Nephron (organoid): ENCODE data around the gene TLN1.
A peak's percentile ranks its signal among the peaks of the same experiment; 100 is the strongest.

Experiments used
- H3K27ac Mint-ChIP-seq, 3 experiments: 2 replicates each; pipeline ENCODE4 v1.8.0; 2020; ENCODE audit warnings: mixed read lengths in 3 of 3, mild to moderate bottlenecking in 2 of 3, moderate library complexity in 1 of 3
- H3K27me3 Mint-ChIP-seq: 2 replicates; pipeline ENCODE4 v1.8.0; 2021; ENCODE audit warnings: low read depth, mild to moderate bottlenecking, moderate library complexity, mixed read lengths
- H3K36me3 Mint-ChIP-seq: 2 replicates; pipeline ENCODE4 v1.8.0; 2020; ENCODE audit warnings: low read depth, mixed read lengths
- H3K4me1 Mint-ChIP-seq: 2 replicates; pipeline ENCODE4 v1.8.0; 2020; ENCODE audit warnings: mixed read lengths
- H3K4me3 Mint-ChIP-seq, 3 experiments: 2 replicates each; pipeline ENCODE4 v1.8.0; 2020; ENCODE audit warnings: mild to moderate bottlenecking in 3 of 3, mixed read lengths in 3 of 3, moderate library complexity in 2 of 3
- H3K9me3 Mint-ChIP-seq: 2 replicates; pipeline ENCODE4 v1.8.0; 2020; ENCODE audit warnings: mixed read lengths
- TF ChIP-seq, protein P1 (sequence below), 3 experiments: fragments of 200-600 bp; sonication (generic); IDR thresholded peaks; one replicate each; pipeline ENCODE4 v1.5.0; 2021; ENCODE audit warnings: antibody characterized with exemption in 3 of 3; ENCODE audit not compliant: unreplicated experiment in 3 of 3

Gene TLN1

DNA sequence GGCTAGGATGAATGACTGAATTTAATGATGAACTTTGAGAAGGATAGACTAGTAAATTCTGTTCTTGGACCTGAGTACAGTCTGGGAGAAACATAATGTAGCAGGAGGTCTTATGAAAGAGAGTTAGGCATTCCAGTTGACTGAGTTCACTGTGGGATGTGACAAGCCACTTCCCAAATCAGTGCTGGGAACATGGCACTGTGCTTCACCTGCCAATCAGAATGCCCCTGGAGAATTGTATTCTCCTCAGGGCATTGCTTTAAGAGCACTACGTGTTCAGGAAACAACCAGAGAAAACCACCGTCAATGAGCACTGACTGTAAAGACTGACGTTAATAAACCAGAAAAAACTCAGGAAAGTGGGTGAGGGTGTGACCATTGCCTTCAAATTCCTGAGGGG lies 72.7 kb downstream of the TLN1 start:
- Mint-ChIP-seq H3K27me3 (peaks cover 5% of the 10 kb centered on the region), H3K4me3 (peak overlapping the region; percentile 78 to 88 (median 84)), H3K9me3 (no peaks in the 10 kb centered on the region), H3K27ac (peak overlapping the region; percentile 99), H3K4me1 (peaks cover 60% of the 10 kb centered on the region), H3K36me3 (peaks cover 28% of the 10 kb centered on the region)
- TF ChIP-seq, protein P1, sequence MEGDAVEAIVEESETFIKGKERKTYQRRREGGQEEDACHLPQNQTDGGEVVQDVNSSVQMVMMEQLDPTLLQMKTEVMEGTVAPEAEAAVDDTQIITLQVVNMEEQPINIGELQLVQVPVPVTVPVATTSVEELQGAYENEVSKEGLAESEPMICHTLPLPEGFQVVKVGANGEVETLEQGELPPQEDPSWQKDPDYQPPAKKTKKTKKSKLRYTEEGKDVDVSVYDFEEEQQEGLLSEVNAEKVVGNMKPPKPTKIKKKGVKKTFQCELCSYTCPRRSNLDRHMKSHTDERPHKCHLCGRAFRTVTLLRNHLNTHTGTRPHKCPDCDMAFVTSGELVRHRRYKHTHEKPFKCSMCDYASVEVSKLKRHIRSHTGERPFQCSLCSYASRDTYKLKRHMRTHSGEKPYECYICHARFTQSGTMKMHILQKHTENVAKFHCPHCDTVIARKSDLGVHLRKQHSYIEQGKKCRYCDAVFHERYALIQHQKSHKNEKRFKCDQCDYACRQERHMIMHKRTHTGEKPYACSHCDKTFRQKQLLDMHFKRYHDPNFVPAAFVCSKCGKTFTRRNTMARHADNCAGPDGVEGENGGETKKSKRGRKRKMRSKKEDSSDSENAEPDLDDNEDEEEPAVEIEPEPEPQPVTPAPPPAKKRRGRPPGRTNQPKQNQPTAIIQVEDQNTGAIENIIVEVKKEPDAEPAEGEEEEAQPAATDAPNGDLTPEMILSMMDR (IDR thresholded peaks at IDR 0.05; ENCODE audit: unreplicated experiment in 3 of 3): no peak

DNA sequence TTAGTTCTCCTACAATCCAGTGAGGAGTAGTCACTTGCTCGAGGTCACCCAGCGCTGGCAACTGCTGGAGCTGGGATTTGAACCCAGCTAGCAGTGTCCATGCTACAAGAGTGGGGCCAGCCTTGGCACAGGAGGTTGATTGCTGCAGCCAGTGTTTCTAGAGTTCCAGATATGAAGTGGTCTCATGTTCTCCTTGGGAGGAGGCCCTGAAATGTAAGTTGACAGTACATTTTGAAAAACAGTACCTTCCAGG lies 73.1 kb downstream of the TLN1 start:
- Mint-ChIP-seq H3K4me3 (peak overlapping the region; percentile 78 to 88 (median 84)), H3K27me3 (peaks cover 5% of the 10 kb centered on the region), H3K36me3 (peaks cover 28% of the 10 kb centered on the region), H3K4me1 (peaks cover 55% of the 10 kb centered on the region), H3K27ac (peak overlapping the region; percentile 99), H3K9me3 (no peaks in the 10 kb centered on the region)
- TF ChIP-seq, protein P1 (IDR thresholded peaks at IDR 0.05; ENCODE audit: unreplicated experiment in 3 of 3): no peak

DNA sequence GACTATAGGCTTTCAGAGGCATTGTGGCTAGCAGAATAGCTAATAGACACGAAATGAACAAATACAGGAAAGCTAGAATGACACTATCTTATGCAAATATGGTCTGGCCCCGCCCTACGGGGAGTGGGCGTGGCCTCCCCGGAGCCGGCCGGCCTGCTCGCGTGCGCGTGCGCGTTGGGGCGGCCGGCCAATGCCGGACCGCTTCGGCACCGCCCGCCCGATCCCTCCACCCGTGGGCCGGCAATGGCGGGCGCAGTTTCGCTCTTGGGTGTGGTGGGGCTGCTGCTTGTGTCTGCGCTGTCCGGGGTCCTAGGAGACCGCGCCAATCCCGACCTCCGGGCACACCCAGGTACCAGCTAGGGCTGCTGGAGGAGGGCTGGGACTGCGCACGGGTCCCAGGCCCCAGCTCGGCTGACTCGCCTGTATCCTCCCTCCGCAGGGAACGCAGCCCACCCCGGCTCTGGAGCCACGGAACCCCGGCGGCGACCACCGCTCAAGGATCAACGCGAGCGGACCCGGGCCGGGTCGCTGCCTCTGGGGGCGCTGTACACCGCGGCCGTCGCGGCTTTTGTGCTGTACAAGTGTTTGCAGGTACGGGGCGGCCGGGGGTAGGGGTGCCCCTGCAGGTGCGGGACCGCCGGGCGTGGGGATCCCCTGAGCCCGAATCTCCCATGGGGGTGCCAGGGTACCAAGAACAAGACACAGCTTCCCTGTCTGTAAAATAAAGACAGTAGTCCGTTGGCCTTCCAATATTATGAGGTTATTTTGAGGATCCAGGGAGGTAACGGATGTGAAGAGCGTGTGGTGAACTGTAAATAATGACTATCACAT lies 73.6 kb downstream of the TLN1 start, which contains the start of gene CCDC107:
TSS of gene CCDC107 (plus strand) at position 156 of the 831 bp plus-strand sequence. CDS start at position 244, 88 bp downstream.
- Mint-ChIP-seq H3K27me3 (peaks cover 5% of the 10 kb centered on the region), H3K9me3 (no peaks in the 10 kb centered on the region), H3K4me1 (peaks cover 50% of the 10 kb centered on the region), H3K27ac (peak within 1 kb of the TSS; percentile 99), H3K36me3 (peaks cover 28% of the 10 kb centered on the region), H3K4me3 (peak within 1 kb of the TSS; percentile 78 to 88 (median 84))
- TF ChIP-seq, protein P1 (IDR thresholded peaks at IDR 0.05; ENCODE audit: unreplicated experiment in 3 of 3): peak; percentile 75 to 86 (median 77)

DNA sequence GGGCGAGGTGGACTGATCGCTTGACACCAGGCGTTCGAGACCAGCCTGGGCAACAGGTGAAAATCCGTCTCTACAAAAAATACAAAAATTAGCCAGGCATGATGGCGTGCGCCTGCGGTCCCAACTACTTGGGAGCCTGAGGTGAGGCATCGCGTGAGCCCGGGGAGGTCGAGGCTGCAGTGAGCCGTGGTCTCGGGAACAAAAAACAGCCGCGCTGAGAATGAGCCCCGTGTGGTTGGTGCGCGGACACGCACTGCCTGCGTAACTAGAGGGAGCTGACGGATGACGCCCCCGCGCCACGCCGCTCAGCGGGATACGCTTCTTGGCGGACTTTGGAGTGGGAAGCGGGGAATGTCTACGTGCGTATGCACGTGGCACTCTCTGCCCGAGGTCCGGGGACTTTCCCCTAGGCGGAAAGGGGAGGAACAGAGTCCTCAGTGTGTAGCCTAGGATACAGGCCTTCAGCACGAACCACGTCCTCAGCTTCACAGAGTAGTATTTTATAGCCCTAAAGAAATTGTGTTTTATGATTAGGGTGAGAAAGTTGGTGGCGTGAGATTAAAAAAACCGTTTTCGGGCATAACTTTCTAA lies 74.4 kb downstream of the TLN1 start, which contains the start of gene RMRP:
TSS of gene RMRP (minus strand) at position 474 of the 591 bp plus-strand sequence.
- peaks cover 27% of the 10 kb centered on the region for H3K36me3 Mint-ChIP-seq
- H3K4me3 Mint-ChIP-seq: peak within 1 kb of the TSS; percentile 78 to 88 (median 84)
- TF ChIP-seq, protein P1 (IDR thresholded peaks at IDR 0.05; ENCODE audit: unreplicated experiment in 3 of 3): peak; percentile 28 to 55 (median 39)
- no peaks in the 10 kb centered on the region for H3K9me3 Mint-ChIP-seq
- H3K27ac Mint-ChIP-seq: peak within 1 kb of the TSS; percentile 99
- H3K4me1 Mint-ChIP-seq: peaks cover 43% of the 10 kb centered on the region
- H3K27me3 Mint-ChIP-seq: peaks cover 5% of the 10 kb centered on the region

DNA sequence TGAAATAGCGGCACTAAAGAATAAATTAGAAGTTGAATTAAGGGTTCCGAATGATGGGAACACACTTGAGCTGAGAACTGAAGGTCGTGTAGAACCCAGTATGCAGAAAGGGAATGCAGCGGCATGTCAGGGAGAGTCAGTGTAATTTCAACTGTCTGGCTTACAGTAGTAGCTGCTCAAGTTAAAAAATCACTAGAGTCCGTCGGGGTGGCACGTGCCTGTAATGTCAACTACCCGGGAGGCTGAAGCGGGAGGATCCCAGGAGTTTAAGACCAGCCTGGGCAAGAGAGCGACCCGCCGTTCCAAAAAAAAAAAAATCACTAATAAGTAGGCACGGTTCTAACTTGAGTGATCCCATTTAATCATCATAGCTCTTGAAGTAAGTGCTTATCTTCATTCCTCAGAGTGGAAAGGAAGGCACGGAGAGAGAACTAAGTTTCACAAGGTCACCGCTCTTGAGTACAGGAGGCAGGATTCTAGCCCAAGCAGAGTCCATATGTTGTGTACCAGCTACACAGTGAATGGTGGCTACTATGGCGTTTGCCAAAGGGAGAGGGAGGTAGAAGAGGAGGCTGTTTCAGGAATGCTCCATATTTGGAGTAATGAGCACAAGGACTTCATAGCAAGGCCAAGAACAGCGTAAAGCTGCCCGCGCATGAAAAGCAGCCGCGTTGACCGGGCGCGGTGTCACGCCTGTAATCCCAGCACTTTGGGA lies 75.0 kb downstream of the TLN1 start:
- H3K4me3 Mint-ChIP-seq: peak overlapping the region; percentile 78 to 84 (median 80)
- TF ChIP-seq, protein P1 (IDR thresholded peaks at IDR 0.05; ENCODE audit: unreplicated experiment in 3 of 3): no peak
- H3K27ac Mint-ChIP-seq: peak overlapping the region; percentile 99
- H3K27me3 Mint-ChIP-seq: peaks cover 5% of the 10 kb centered on the region
- H3K4me1 Mint-ChIP-seq: peaks cover 37% of the 10 kb centered on the region
- H3K9me3 Mint-ChIP-seq: no peaks in the 10 kb centered on the region
- peaks cover 23% of the 10 kb centered on the region for H3K36me3 Mint-ChIP-seq
